A549 treated with AZD9567 at 1 μM for 4 hours (cell line): ENCODE measurements around the gene STK11. TPM values are rescaled to one million over a fixed set of nuclear protein-coding genes. Genes with fewer than 3 reads are reported as not detected.

Source experiments
- total RNA-seq: library from RNA; stranded (reverse); fragments of 200-300 nt; extraction: Qiagen RNA extraction; gene quantifications from 5 replicates; pipeline ENCODE4 v1.2.3, GENCODE V29; 2022; ENCODE audit not compliant: insufficient read depth

Gene STK11
- 23.6 to 38.2 TPM (median 35.2 TPM) in 5 replicates for total RNA-seq

GRCh38 chr19:1205114-1206099 is at the start of gene STK11:
Gene STK11, plus strand, starts transcription at chr19:1205778. Its CDS starts 1,136 bp downstream, at chr19:1206914.

DNA sequence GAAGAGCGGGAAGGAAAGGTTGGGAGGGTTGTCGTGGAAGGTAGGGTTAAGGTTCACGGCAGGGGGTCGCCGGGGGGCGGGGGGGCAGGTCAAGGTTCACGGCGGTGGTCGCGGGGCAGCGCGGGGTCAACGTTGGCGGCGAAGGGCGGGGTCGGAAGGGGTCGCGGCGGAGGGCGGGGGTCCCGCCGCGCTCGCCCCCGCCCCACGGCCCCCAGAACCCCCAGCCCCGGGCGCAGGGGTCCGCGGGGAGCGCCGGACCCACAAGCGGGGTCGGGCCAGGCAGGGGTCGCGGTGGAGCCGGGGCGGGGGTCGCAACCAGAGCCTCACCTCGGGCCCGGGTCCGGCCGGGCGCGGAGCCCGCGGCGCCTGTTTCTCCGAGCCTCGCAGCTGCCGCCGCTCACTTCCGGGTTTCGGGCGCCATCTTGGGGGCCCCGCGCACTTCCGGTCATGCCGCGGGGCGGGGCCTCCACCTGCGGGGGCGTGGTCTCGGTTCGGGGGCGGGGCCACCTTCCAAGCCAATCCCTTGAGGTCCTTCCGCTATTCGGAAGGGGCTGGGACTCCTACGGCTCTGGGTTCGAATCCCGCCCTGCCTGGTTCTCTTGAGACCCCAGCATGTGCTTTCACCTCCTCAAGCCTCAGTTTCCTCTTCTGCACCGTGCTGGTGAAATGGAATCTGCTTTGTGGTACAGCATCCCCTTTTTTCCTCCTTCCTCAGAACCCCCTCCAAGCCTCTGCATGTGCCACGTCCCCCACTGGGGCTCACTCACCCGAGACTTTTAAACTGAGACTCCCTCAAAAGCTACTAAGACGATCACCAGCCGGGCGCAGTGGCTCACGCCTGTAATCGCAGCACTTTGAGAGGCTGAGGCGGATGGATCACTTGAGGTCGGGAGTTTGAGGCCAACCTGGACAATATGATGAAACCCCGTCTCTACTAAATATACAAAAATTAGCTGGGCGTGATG is 31.5 kb upstream of the STK11 start, which contains the start of gene SBNO2:
SBNO2 (minus strand) TSS at position 424 of the 965 bp plus-strand sequence. CDS start 19,992 bp downstream, outside the sequence.

GRCh38 chr19:1237754-1238368 is 32.3 kb downstream of the STK11 start, which contains the start of gene CBARP:
Gene CBARP, minus strand, starts transcription at chr19:1238005. Its CDS starts 1,905 bp downstream, at chr19:1236100.

GRCh38 chr19:1241417-1242095 is 36.0 kb downstream of the STK11 start, which contains the start of gene ATP5F1D:
Gene ATP5F1D, plus strand, starts transcription at chr19:1241751. Its CDS starts 100 bp downstream, at chr19:1241851.

DNA sequence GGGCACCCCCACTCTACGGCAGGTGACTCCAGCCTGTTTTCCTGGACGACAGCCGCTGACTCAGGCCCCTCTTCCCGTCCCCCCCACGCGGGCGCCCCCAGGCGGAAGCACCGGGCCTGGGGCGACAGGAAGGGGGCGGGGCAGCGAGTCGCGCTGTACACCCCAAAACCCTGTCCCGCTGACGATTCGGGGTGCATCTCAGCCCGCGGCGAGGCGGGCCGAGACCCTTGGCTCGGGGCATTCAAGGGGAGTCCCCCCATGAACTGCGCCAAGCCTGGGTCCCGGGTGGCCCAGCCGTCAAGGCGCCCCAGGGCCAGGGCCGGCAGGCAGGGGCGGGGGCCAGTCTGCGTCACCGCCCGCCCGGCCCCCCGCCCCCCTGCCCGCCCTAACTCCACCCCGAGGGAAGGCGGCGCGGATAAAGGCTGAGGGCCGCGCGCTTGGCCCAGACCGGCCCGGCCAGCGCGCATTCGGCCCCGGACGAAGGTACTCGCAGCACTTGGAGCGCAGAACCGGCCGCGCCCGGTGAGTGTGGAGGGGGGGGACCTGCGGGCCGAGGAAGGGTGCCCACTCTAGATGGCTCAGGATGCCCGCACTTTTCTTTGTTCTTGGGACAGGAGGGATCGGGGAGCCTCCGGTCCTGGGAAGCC is 42.7 kb downstream of the STK11 start, which contains the start of gene MIDN:
MIDN (plus strand) TSS at position 445 of the 647 bp plus-strand sequence. CDS start 1,714 bp downstream, outside the sequence.

DNA sequence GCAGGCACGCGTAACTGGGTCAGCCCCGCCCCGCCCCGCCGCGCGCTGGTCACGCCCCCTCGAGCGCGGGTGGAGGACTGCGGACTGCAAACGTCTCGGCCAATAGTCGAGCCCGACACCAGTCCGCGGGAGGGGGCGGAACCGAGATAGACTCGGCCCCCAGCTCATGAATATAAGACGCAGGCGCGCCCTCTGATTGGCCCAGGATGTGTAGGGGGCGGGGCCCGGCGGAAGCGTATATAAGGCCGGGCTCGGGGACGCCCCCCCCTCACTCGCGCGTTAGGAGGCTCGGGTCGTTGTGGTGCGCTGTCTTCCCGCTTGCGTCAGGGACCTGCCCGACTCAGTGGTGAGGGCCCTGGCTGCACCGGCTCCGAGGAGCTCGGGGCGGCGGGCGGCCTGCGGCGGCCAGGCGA is 63.5 kb downstream of the STK11 start, which contains the start of gene CIRBP:
CIRBP (plus strand) TSS at position 268 of the 413 bp plus-strand sequence. CDS start 1,602 bp downstream, outside the sequence.

GRCh38 chr19:1275260-1275975 is 69.8 kb downstream of the STK11 start, which contains the start of gene FAM174C:
Gene FAM174C, plus strand, starts transcription at chr19:1275530. Its CDS starts 20 bp downstream, at chr19:1275550.

Other genes with a start within 250 kb of the STK11 start
- 45.2 to 72.8 TPM (median 66.3 TPM) in 5 replicates for gene WDR18, start 221.4 kb upstream of the STK11 start, total RNA-seq
- 2.0 to 3.7 TPM (median 3.3 TPM) in 4 of 5 replicates, not detected in the other for gene GRIN3B, start 205.4 kb upstream of the STK11 start, total RNA-seq
- gene TMEM259, start 184.7 kb upstream of the STK11 start, total RNA-seq = 81.7 to 126 TPM (median 123 TPM) in 5 replicates
- gene RNU6-2, start 184.3 kb upstream of the STK11 start, total RNA-seq = not detected in 5 replicates
- 59.2 to 96.5 TPM (median 67.0 TPM) in 5 replicates for gene CNN2, start 179.2 kb upstream of the STK11 start, total RNA-seq
- gene ABCA7, start 165.7 kb upstream of the STK11 start, total RNA-seq = 11.2 to 16.3 TPM (median 13.7 TPM) in 5 replicates
- gene ARHGAP45, start 138.6 kb upstream of the STK11 start, total RNA-seq = 2.6 to 3.2 TPM (median 2.9 TPM) in 5 replicates
- gene POLR2E, start 110.4 kb upstream of the STK11 start, total RNA-seq = 209 to 249 TPM (median 237 TPM) in 5 replicates
- gene GPX4, start 101.8 kb upstream of the STK11 start, total RNA-seq = 423 to 497 TPM (median 483 TPM) in 5 replicates
- 21.9 to 34.8 TPM (median 32.8 TPM) in 5 replicates for gene SBNO2, start 31.5 kb upstream of the STK11 start, total RNA-seq
- 4.1 to 4.9 TPM (median 4.9 TPM) in 5 replicates for gene CBARP, start 32.2 kb downstream of the STK11 start, total RNA-seq
- 73.2 to 172 TPM (median 163 TPM) in 5 replicates for gene ATP5F1D, start 36.0 kb downstream of the STK11 start, total RNA-seq
- 37.1 to 51.8 TPM (median 48.1 TPM) in 5 replicates for gene MIDN, start 42.8 kb downstream of the STK11 start, total RNA-seq
- gene CIRBP, start 63.6 kb downstream of the STK11 start, total RNA-seq = 117 to 198 TPM (median 123 TPM) in 5 replicates
- gene FAM174C, start 69.8 kb downstream of the STK11 start, total RNA-seq = 41.0 to 95.6 TPM (median 76.7 TPM) in 5 replicates
- 1.1 to 2.1 TPM (median 1.6 TPM) in 4 of 5 replicates, not detected in the other for gene EFNA2, start 80.1 kb downstream of the STK11 start, total RNA-seq
- 72.8 to 98.9 TPM (median 75.7 TPM) in 5 replicates for gene NDUFS7, start 178.1 kb downstream of the STK11 start, total RNA-seq
- gene GAMT, start 195.8 kb downstream of the STK11 start, total RNA-seq = 32.7 to 46.1 TPM (median 41.7 TPM) in 5 replicates
- 66.2 to 95.9 TPM (median 93.7 TPM) in 5 replicates for gene DAZAP1, start 201.8 kb downstream of the STK11 start, total RNA-seq
- 1,367 to 2,061 TPM (median 1,872 TPM) in 5 replicates for gene RPS15, start 232.6 kb downstream of the STK11 start, total RNA-seq
- 1.5 to 8.3 TPM (median 1.8 TPM) in 5 replicates for gene APC2, start 244.3 kb downstream of the STK11 start, total RNA-seq